ENCODE results near the gene DAG1.

GRCh38 chr3:49469037-49469935 is 781 bp upstream of the DAG1 start:
- TF ChIP-seq CTCF (IDR thresholded peaks at IDR 0.05) (peak in 1 of 5 experiments; percentile 2), POLR2AphosphoS5 (IDR thresholded peaks at IDR 0.05) (no peak), POLR2A (IDR thresholded peaks at IDR 0.05) (peak; percentile 86)

Measured in transverse colon (tissue), 4 donors.